GM15510 (cell line): ENCODE data around the gene OTOG.

Source experiments
- POLR2A ChIP-seq: IDR thresholded peaks from 3 replicates; pipeline ENCODE4 v1.6.1; 2011; ENCODE audit warnings: borderline replicate concordance; ENCODE audit not compliant: insufficient read length; ENCODE audit errors: extremely low read depth

OTOG gene

GRCh38 chr11:17511571-17511970 is 35.5 kb upstream of the OTOG start:
- TF ChIP-seq POLR2A = no peak

DNA sequence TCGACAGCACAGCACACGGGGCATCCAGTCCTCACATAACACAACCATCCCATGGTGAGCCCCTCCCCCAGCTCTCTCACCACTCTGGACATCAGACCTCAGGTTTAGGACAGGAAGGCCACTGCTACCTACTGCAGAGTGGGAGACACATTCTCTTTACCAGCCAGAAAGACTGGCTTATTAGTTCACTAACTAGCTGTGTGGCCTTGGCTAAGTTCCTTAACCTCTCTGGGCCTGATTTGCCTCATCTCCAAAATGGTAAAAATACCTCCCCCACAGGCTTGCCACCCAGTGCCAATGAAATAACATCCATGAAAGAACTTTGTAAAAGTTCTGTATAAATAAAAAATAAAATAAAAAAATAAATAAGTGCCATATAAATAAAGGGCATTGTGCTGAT is 35.0 kb upstream of the OTOG start:
- TF ChIP-seq POLR2A = no peak

DNA sequence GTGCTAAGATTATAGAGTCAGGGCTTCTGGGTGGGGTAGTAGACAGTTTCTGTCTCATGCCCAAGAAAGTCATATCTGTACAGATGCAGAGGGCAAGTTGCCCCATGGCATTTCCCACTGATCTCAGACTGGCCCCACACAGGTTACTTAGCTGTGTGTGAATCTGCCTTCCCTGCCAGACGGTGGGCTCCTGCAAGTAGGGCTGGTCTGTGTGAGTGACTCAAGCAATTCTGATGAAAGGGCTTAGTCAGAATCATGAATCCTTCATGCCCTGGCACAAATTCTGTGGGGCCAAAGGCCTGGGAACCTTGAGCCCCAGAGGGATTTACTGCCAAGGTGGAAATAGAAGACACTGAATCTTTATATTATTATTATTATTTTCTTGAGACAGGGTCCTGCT is 33.2 kb upstream of the OTOG start:
- no peak for TF ChIP-seq POLR2A

DNA sequence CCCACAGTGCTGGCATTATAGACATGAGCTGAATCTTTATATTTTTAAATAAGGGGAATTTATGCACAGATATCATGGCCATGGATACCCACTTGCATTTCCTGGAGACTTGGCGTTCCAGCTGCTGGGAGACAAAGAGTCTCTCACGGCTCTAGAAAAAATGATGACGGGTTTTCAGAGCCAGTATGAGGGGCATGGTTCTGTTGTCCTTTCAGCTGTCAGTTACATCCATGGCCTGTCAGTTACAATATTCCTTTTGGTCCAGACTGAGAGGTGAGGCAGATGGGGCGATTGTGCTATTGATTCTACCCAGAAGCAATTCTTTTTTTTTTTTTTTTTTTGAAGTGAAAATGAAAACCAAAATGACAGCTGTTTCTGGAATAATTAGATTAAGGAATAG is 32.6 kb upstream of the OTOG start:
- no peak for TF ChIP-seq POLR2A

DNA sequence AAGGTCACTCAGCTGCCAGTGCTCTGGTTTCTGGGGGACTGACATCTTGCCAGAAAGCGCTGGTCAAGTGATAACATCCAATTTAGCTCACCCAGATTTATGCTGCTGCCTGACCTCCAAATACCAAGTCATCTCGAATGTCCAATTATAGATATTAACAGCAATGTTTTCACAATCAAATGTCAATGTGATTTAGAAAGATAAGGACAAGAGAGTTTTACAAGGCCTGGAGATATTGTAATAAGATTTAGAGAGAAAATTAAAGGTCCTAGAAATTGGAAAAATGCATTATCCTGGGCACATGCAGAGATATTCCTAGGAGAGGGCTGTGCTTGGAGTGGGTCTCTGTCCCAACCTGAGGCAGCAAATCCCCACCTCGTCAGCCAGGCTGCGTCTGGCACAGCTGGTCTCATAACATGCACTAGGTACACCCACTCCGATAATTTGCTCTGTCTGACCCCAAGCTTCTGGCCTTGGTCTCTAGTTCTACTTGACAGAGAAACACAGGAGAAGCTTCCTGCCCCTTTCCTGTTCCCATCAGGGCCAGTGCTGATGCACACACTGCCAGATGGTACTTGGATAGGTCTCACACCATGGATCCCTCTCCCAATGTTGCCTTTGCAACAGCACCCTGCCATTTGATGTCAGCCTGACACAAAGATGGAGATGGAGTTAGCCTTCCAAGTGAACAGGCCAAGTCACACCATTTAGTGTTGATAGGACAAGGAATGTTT is 31.4 kb upstream of the OTOG start:
- no peak for TF ChIP-seq POLR2A

DNA sequence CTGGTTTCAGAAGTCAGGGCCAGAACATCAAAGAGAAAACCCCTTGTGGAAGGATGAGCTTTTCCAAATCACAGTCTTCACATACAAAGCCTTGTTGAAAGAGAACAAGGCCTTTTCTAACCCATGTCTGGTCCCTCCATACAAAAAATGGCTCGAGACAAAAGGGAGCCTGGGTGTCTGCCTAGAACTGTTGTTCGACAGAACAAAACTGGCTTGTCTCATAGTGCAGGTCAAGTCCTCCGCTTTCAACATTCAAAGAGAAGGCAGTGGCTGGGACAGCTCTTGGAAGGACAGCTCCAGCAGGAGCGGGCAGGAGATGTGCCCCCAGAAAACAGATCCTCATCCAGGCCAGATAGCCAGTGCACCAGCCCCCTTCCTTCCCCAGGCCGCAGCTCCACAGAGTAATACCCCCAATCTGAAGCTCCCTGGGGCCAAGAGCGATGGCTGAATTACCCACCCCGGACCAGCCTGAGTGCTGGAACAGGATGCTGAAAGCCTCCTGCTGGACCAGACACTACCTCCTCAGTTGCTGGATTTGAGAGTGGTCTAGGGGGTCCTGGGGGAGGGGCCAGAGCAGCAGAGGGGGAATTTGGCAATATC is 30.4 kb upstream of the OTOG start:
- TF ChIP-seq POLR2A = no peak

DNA sequence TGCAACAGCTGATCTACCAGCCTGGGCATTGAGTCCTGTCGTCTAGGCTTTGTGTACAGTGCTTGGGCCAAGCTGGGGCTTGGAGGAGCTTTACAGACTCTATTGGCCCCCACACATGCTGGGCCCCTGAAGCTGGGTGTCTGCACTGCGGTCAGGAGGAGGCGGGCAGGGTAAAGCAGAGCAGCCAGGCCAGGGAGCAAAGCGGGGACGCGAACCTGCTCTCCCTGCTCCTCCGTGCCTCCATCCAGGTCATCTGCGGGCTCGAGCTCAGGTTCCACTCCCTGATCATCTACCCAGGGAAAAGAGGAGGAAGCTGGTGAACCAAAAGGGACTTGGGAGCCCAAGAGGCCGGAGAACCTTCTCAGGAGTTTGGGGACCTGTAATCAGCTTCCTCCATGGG is 29.9 kb upstream of the OTOG start:
- TF ChIP-seq POLR2A = no peak

DNA sequence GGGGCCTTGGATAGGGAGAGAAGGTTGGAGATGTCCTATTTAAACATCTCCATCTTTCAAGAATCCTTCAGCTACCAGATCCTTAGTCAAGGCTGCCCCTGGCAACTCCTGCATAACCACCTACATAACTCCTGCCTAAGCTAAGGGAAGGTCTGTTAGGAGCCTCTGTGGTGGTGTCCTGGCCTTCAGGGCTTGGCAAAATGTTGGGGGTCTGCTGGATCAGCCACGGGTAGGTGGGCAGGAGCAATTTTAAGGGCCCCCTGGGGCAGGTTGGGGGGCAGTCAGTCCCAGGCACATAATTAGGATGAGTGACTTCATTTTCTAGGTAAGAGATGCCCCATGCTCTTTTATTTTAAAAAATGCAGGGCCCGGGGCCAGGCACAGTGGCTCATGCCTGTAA is 28.7 kb upstream of the OTOG start:
- TF ChIP-seq POLR2A = no peak

DNA sequence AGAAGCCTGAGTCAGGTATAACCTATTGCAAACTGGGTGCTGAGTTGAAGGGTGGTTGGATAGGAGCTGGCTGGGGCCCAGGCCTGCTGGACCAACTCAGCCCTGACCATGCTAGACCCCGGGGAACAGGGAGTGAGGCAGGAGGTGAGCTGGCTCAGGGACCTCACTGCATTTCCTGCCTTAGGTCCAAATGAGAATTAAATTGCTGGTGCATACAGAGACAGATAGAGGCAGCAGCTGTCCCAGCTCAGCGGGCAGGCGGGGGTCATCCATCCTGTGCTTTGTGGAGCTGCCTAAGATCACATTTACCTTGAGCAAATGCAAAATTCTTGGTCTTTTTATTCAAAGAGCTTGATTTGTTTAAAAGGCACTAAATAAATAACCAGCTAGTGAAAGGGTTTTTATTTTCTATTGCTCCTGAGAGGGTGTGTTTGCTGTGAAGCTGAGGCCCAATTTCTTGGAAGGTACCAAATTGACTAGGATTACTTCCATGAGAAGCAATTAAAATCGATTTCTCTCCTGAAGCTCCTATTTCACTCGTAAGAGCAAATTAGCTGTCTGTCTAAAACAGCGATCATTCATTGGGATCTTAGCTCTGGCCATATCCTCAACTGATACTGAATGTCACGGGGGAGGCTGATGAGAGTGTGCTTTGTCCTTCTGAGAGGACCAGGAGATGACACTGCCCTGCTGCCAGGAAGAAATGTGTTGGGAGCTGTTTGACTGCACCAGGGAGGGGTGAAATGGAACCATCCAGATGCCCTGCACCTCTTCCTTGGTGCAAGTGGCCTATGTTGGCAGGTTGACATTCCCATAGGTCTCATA is 27.8 kb upstream of the OTOG start:
- no peak for TF ChIP-seq POLR2A

- no peak for TF ChIP-seq POLR2A
Observed at GRCh38 chr11:17521106-17521900, 25.8 kb upstream of the OTOG start.

GRCh38 chr11:17522655-17523054 is 24.4 kb upstream of the OTOG start:
- no peak for TF ChIP-seq POLR2A

DNA sequence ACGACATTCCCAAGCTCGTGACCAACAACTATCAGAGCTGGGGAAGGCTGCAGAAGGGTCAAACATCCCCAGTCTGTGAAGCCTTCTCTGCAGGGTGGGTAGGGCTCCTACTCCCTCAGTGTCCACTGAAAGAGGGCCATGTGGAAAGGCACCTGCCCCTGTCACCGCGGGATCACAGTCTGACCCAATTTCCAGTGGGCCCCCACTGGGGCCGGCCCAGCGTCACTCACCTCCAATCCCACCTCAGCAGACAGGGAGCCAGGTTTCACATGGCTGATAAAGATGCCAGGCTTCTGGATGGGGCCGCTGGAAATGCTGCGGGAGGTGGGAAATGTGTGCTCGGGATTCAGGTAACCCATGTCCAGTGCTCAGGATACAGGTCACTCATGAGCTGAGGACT is 22.8 kb upstream of the OTOG start:
- no peak for TF ChIP-seq POLR2A

DNA sequence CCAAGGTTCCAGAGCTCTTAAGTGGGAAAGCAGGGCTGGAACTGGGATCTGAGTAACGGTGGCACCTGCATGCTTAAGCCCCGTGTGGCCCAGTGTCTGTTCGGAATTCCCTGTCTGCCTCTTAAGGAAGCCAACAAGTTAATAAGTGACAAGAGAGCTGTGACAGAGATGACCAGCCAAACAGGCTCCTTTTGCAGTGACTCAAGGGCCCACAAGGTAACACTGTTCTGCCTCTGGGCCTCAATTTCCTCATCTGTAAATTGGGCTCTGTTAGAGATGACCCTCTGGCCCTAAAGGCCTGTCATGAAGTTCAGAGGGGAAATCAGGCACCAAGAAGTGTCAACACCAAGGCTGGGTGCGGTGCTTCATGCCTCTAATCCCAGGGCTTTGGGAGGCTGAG is 21.5 kb upstream of the OTOG start:
- no peak for TF ChIP-seq POLR2A

- TF ChIP-seq POLR2A = no peak
Observed at GRCh38 chr11:17526326-17526725, 20.7 kb upstream of the OTOG start.
